HG02870 (cell line): Measurements from ENCODE around the gene RAB11FIP4.

Experiments used
- ATAC-seq: cut with Tn5 transposase; IDR thresholded peaks from one replicate; pipeline ENCODE4 v1.9.1; 2021; ENCODE audit warnings: mild to moderate bottlenecking, moderate library complexity; ENCODE audit not compliant: unreplicated experiment

Gene RAB11FIP4

DNA sequence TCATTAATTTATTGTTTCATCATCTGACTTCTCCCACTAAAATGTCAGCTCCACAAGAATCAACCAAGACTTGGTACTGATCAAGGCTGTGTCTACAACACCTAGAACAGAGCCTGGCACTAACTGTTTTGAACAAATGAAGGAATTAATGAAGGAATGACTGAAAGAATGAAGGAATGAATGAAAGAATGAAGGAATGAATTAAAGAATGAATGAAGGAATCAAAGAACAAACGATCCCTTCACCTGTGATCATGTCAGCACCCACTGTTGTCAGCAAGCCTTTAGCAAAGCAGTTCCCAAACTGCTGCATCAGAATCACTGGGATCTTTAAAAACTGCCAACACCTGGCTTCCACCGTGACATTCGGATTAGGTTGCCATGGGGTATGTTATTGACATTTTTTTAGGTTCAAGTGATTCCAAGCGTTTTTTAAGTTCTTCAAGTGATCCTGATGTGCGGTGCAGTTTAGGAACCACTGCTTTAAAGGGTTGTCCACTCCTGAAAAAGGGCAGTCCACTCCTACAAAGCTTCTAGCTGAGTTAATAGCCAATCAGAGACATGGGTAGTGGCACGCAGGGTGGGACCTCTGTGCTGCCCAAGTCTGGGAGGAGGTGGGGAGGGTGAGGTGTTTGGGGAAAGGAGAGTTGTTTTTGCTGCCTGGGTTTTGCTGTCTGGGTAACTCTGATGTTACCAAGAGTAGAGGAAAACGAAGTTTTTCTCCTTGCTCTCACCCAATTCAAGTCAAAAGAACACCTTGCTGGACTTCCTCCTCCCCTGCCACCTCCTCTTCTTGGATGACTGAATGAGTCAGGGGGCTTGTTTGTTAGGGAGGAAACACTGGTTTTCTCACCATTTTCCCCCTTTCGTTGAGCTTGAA is 89.7 kb downstream of the RAB11FIP4 start:
- ATAC-seq: no peak

- ATAC-seq: no peak
These were observed 90.3 kb downstream of the RAB11FIP4 start for GRCh38 chr17:31481783-31482081.

DNA sequence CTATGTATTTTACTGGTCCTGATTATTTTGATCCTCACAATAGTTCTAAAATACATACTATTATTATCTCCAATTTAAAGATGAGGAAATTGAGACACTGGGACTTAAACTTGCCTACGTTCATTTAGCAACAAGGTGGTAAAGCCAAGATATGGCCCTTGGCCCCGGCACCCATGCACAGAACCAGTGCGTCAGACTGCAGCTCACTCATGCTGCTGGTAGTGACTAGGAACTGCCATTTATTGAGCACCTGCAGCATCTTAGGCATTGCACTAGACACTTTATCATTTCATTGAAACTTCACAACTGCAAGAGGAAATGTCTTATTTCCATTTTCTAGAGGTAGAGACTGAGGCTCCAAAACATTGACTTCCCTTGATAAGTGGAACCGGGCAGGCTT is 93.3 kb downstream of the RAB11FIP4 start:
- no peak for ATAC-seq

- no peak for ATAC-seq
These were observed 95.0 kb downstream of the RAB11FIP4 start for GRCh38 chr17:31486351-31487062.

- ATAC-seq: no peak
These were observed 95.7 kb downstream of the RAB11FIP4 start for GRCh38 chr17:31487063-31487647.

DNA sequence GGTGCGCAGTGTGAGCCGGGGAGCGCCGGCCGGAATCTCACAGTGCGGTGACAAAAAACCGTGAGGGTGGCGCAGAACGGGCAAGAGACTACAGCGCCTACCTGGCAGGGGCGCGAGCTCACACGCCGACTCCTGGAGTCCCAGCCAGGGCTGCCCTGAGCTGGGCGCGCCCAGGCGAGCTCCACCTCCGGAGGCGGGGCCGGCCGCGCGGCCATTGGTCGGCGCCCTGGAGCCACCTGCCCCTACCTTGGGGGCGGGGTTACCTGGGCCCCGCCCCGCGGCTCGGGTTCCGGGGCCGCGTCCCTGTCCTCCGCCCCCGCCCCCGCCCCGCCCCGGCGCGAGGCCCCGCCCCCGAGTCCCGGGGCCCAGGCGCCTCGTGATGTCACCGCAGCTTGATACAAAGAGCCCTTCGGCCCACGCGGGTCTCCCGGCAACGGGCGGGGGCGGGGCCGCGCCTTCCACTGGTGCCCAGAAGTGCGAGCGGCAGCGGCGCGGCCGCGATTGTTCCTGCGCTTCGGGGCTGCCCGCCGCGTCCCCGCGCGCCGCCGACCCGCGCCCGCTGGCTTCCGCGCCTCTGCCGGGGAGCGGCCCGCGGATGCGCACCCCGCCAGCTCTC is 96.3 kb downstream of the RAB11FIP4 start:
- peak; percentile 46 for ATAC-seq

- ATAC-seq: no peak
These were observed 96.9 kb downstream of the RAB11FIP4 start for GRCh38 chr17:31488264-31488981.

- ATAC-seq: no peak
These were observed 97.5 kb downstream of the RAB11FIP4 start for GRCh38 chr17:31488982-31489294.

DNA sequence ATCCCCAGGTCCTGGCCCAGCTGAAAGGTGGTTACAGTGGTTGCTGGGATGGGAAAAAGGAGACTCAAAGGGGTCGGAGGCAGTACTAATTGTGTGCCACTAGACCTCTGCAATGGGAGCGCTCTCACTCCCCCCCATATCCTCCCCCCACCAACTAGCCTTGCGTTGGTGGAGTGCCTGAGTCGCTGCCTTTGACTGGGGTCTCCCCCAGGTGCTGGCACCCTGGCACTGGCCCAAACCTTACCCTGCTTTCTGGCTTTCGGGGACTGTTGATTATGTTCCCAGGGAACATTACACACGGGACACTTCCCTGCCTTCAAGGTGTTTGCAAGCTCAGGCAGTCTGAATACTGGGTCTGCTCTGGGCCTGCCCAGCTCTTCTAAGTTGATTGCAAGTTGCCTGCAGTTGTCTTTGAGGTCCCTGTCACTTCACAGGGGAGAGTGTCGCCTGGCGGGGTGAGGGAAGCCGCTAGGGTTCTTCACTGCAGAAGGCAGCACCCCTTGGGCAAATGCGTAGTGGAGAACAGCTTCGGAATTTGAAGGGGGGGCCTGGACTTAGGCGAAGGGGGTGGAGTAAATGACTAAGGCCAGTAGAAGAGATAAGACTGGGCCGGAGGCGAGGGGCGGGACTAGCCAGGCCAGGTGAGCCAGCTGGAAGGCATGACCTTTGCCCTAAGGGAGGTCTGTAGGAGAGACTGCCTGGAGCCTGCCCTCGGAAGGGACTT is 98.0 kb downstream of the RAB11FIP4 start:
- ATAC-seq: no peak

GRCh38 chr17:31490019-31490650 is 98.7 kb downstream of the RAB11FIP4 start:
- ATAC-seq: no peak

GRCh38 chr17:31490671-31491375 is 99.3 kb downstream of the RAB11FIP4 start:
- ATAC-seq: no peak

DNA sequence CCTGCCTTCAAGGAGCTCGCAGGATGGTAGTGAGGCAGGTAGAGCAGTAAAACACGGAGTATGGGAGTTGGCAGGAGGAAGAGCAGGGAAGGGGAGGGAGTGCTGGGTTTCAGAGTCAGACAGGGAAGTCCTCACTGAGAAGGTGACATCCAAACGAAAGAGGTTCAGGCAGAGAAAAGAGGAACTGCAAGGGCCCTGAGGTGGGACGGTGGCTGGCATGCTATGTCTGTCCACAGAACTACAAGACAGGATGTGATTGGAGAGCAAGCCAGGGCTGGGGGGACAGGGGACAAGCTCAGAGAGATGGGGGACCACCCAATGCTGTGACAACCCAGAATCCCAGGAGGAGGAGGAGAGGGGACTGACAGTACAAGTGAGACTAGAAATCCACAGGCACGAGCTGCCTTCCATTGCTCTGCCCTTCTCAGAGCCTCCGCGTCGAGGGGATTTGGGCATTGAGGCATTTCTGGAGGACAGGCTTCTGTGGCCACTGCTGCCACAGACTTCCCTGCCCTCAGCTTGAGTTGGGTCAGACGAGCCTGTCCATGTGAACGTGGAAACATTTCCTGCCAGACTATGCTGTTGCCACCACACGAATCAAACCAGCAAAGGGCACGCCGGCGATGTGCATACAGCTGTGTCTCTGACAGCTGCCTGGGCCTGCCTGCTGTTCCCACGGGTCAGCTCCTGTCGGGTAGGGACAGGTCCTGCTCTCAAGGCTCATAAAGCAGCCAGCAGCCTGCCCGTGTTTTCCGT is 100.1 kb downstream of the RAB11FIP4 start:
- no peak for ATAC-seq

- ATAC-seq: no peak
These were observed 100.7 kb downstream of the RAB11FIP4 start for GRCh38 chr17:31492206-31492605.

GRCh38 chr17:31492880-31493655 is 101.6 kb downstream of the RAB11FIP4 start:
- no peak for ATAC-seq

DNA sequence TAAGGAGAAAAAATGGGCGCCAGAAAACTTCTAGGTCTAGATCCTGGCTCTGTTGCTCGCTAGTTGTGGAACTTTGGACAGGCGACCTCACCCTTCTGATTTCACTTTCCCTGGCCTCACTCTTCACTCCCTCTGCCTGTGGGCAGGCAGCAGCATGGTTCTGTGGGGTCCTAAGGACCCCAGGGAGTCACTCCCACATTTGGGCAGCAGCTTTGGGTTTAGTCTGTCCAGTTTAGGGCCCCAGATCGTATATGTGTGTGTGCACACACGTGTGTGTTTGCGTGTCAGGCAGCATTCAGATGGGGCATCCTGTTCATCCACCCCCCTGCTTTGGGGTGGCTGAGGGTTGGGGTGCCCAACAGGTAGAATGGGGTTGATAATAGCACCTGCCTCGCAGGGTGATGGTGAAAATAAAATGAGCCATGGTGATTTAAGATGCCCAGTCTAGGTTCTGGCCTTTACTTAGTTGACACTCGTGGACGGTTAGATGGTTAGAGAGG is 102.2 kb downstream of the RAB11FIP4 start:
- ATAC-seq: peak; percentile 5

GRCh38 chr17:31494259-31495021 is 103.0 kb downstream of the RAB11FIP4 start:
- ATAC-seq: peak; percentile 52
